OCI-M2 (cell line): Measurements from ENCODE around the gene TSPAN14.
"Not testable (repeated sequence)": the region's sequence is repeated elsewhere in the genome, so short reads cannot be mapped to it uniquely, and the experiment has no call there.

Source experiments
- DNase-seq: peaks from one replicate; lab custom pipeline; 2025; ENCODE audit not compliant: unreplicated experiment; lab: John Stamatoyannopoulos, UW

Gene TSPAN14

GRCh38 chr10:80468002-80468401 is 13.9 kb downstream of the TSPAN14 start:
- DNase-seq, result no peak

- DNase-seq, result no peak
Observed at GRCh38 chr10:80468806-80469421, 14.8 kb downstream of the TSPAN14 start.

GRCh38 chr10:80470266-80470665 is 16.2 kb downstream of the TSPAN14 start:
- no peak for DNase-seq

- DNase-seq, result no peak
Observed at GRCh38 chr10:80471001-80471400, 16.9 kb downstream of the TSPAN14 start.

GRCh38 chr10:80471715-80472233 is 17.7 kb downstream of the TSPAN14 start:
- no peak for DNase-seq

GRCh38 chr10:80472234-80473095 is 18.4 kb downstream of the TSPAN14 start:
- no peak for DNase-seq

- no peak for DNase-seq
Observed at GRCh38 chr10:80473096-80473657, 19.1 kb downstream of the TSPAN14 start.

- no peak for DNase-seq
Observed at GRCh38 chr10:80473692-80474596, 19.8 kb downstream of the TSPAN14 start.

GRCh38 chr10:80474597-80474910 is 20.4 kb downstream of the TSPAN14 start:
- no peak for DNase-seq

- no peak for DNase-seq
Observed at GRCh38 chr10:80474941-80475340, 20.8 kb downstream of the TSPAN14 start.

- not testable (repeated sequence) for DNase-seq
Observed at GRCh38 chr10:80475641-80476040, 21.5 kb downstream of the TSPAN14 start.

- no peak for DNase-seq
Observed at GRCh38 chr10:80476685-80477084, 22.6 kb downstream of the TSPAN14 start.

- DNase-seq, result no peak
Observed at GRCh38 chr10:80477813-80478212, 23.7 kb downstream of the TSPAN14 start.

- DNase-seq, result not testable (repeated sequence)
Observed at GRCh38 chr10:80480373-80480772, 26.3 kb downstream of the TSPAN14 start.

GRCh38 chr10:80480852-80481251 is 26.7 kb downstream of the TSPAN14 start:
- DNase-seq, result no peak

- DNase-seq, result no peak
Observed at GRCh38 chr10:80484243-80484642, 30.1 kb downstream of the TSPAN14 start.

- DNase-seq, result no peak
Observed at GRCh38 chr10:80484676-80485075, 30.6 kb downstream of the TSPAN14 start.

GRCh38 chr10:80485076-80485945 is 31.2 kb downstream of the TSPAN14 start:
- DNase-seq, result no peak

GRCh38 chr10:80485946-80486764 is 32.0 kb downstream of the TSPAN14 start:
- DNase-seq, result no peak
